GM18867 (cell line): Measurements from ENCODE around the gene TRAF3.
"Not testable (repeated sequence)": the region's sequence is repeated elsewhere in the genome, so short reads cannot be mapped to it uniquely, and the experiment has no call there.

ENCODE experiments used
- ATAC-seq: cut with Tn5 transposase; IDR thresholded peaks from one replicate; pipeline ENCODE4 v1.9.1; 2021; ENCODE audit warnings: mild to moderate bottlenecking, moderate library complexity; ENCODE audit not compliant: unreplicated experiment

The TRAF3 gene

DNA sequence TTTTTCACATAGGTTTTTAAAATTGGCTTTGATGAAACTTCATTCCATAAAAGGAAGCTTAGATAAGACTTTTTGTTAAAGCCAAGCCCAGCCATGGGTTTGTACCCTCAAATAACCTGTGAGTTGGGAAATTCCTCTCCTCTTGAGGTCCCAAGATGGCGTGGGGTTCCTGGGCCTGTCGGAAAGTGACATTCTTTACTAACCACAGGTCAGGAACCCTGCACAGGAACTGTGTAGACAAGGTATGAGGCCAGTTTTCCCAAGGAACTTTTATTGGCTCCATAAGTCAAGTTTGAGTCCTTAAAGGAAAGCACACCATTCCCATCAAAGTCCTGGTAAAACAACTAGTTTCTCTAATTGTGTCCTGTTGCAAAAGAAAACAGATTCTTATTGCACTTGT, 80.2 kb downstream of the TRAF3 start:
- ATAC-seq, result no peak

DNA sequence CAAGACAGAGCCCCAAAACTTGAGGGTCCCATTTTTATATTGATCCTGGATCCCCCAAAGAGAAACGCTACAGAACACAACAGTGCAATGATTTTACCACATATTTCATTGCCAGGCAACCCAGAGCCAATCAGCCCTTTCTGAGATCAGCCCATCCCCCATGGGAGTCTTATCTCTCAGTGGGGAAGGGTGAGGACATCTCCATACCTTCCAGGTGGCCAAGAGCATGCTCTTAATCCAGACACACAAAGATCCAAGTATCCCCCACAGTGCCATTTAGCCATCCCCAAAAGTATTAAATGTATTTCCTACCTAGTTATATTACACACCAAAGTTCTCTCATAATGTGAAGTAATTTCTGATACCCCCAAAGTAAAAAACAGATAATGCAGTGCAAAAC, 82.7 kb downstream of the TRAF3 start:
- ATAC-seq, result no peak

DNA sequence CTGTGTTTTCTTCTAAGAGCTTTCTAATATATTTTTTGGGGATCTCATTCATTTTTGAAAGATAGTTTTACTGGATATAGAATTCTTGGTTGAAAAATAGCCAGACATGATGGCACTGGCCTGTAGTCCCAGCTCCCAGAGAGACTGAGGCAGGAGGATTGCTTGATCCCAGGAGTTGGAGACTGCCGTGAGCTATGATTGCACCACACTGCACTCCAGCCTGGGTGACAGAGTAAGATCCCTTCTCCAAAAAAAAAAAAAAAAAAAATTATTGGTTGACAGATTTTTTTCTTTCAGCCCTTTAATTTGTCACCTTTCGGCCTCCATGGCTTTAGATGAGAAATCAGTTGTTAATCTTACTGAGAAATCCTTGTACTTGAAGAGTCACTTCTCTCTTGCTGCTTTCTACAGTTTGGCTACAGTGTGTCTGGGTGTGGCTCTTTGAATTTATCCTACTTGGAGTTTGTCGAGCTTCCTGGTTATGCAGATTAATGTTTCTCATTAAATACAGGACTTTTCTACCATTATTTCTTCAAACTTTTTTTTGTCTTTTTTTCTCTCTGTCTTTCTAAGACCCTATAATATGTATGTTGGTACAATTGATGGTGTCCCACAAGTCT, 85.0 kb downstream of the TRAF3 start:
- no peak for ATAC-seq

DNA sequence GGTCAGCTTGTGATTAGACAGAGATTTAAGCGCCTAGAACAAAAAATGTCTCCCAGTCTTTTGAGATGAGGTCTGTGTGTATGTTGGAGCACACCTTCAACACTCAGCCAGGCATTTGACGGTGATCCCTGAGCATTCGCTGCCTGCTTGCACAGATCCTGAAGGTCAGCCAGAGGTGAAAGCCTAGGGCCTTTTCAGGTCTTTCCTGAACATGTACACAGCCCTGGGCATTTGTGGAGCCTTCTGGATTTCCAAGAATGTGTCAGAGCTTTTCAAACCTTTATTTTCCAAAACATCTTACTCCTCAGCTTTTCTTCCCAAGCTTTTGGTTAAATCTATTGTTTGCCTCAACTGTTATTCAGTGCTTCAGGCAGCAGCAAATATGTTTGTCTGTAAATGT, 86.1 kb downstream of the TRAF3 start:
- ATAC-seq, result no peak

DNA sequence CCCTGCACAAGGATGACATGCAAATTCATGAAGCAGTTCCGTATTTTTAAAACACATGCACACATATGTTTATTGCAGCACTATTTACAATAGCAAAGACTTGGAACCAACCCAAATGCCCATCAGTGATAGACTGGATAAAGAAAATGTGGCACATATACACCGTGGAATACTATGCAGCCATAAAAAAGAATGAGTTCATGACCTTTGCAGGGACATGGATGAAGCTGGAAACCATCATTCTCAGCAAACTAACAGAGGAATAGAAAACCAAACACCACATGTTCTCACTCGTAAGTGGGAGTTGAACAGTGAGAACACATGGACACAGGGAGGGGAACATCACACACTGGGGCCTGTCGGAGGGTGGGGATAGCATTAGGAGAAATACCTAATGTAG, 88.7 kb downstream of the TRAF3 start:
- ATAC-seq, result not testable (repeated sequence)

DNA sequence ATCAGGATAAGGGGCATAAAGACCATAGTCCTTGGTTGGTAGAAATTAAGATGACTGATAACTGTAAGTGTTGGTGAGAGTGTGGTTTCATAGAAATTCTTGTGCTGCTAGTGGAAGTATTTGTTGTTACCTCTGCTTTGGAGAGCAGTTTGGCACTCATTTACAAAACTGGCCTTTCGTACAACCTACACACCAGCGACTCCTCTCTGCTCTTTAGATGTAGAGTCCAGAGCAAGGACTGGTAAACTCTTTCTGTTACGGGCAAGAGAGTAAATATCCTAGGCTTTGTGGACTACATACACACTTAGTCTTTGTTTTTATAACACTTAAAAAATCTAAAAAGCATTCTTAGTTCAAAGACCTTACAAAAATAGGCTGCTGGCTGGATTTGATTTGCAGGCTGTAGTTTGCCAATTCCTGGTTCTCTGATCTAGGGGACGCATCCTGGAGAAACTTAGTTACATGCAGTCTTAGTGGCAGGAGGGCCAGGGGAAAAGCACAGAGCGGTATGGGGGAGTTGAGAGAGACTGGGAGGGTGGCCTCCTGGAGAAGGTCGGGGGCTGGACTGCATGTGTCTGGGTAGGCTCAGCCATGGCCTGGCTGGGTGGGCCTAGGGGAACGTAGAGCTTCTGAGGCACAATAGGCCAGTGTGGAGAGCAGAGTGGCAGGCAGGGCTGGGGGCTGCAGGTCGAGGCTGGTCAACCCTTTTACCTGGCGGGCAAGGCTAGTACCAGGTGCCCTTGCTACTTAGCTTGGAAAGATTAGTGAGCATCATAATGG, 89.9 kb downstream of the TRAF3 start:
- ATAC-seq, result no peak

DNA sequence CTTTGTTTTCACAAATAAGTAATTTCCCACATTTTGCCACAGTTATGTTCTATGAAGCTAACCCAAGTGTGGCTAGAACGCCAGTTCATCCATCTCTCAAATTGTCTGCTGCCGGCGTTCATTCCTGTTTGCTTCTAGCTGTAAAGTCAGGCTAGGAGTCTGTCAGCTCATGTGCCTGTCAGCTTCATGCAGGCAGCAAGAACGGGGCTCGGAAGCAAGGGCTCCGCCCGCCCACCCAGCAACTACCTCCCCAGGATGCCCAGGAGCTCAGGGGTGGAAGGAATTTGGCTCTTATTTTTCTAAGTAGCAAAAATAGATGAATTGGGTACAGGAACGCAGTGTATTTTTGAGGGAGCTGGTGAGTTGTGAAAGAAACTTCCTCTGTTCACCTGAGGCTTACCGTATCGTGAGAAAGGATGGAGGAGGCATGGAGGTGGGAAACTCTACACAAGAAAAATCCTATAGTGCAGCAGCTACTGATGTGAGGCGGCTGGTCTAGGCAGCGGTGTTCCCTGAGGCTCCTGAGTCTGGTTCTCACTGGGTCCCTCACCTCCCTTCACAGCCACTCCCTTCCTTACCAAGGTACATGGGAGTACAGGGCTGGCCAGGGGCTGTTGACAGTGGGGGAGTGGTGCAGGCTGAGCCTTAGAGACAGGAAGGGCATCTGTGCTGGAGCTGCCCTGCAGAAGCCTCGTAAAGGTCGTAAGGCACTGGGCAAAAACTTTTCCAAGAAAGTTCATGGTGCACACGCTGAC, 90.8 kb downstream of the TRAF3 start:
- no peak for ATAC-seq

DNA sequence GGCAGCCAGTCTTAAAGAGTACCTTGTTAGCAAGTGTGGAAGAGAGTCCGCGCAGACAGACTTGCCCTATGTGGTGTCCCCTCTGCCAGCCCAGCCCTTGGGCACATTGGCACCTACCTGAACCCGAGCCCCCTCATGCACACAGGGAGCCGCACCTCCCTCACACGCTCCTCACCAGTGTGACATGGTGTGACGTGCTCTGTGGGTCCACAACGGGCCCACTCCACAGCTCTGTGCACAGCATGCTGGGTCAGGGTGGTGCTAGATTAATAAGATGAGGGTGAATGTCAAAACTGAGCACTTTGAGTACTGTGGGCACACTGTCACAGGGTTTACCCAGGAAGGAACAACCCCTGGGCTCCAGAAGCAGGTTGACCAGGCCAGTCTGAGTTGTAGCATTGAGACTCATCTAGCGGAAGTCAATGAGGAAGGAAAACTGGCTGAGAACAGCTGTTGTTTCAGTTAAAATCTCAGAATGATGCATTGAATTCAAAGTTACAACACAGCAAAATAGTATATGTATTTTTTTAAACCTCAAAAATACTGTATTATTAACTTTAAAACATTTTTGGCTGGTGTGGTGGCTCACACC, 91.8 kb downstream of the TRAF3 start:
- ATAC-seq, result no peak

DNA sequence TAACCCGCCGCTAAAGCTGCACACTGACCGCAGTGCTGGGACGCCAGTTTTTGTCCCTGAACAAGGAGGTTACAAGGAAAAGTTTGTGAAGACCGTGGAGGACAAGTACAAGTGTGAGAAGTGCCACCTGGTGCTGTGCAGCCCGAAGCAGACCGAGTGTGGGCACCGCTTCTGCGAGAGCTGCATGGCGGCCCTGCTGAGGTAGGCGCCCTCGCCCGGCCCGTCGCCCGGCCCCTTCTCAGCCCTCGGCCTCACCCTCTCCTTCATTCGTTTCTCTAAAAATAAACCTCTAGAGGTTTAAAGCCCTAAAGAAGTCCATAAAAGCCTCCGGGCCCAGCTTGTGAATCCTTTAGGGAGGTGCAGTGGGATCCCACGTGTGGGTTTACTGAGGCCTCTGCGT, 93.0 kb downstream of the TRAF3 start:
- ATAC-seq, result no peak

DNA sequence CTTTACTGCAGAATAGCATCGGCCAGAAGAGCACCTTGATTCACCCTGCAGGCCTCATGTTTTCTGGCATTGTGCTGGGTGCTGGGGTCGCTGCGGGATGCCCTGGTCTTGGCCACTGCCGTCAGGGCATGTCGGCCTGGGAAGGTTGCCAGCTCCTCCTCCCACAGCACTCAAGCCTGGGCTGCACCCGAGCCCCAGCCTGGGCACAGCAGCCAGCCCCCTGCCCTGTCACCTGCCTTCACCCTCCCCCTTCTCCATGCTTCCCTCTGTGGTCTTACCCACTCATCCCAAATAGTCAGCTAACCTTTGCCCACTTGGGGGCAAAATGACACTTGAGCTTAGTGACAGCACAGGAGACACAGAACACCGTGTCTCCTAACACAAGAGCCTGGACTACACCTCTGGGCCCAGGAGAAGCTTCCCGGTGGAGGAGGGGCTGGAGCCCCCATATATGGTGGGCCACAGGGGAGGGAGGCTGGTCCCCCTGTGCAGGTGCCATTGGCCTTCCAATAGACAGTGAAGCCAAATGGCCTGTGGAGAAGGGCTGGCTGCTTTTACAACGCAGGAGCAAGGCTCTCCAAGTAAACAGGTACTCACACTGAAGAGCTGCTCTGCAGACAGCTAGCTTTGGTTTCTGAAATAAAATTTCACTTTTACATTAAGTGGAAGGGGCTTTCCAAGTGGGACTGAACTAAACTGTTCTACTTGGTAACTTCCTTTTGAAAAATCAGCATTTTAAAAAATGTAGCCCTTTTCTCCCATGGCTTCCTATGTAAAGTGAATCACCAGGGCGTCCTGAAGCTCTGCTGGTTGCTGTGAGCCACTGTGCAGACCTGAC, 94.0 kb downstream of the TRAF3 start:
- no peak for ATAC-seq

DNA sequence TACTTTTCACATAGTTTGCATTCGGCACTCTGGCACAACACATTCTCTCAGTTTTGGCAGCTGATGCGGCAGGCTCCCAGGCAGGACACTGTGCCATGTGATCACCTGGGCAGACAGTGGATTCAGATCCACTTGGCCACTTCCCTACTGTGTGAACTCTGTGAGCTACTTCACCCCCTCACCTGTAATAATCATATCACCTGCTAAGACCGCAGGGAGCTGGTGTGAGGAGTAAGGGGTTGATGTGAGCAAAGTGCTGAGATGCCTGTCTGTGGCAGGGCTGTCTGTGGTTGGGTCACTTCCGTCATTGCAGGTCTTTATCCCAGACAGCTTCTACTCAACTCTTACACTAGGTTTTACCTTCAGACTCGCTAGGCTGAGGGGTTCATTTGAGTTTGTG, 94.8 kb downstream of the TRAF3 start:
- peak; percentile 44 for ATAC-seq

DNA sequence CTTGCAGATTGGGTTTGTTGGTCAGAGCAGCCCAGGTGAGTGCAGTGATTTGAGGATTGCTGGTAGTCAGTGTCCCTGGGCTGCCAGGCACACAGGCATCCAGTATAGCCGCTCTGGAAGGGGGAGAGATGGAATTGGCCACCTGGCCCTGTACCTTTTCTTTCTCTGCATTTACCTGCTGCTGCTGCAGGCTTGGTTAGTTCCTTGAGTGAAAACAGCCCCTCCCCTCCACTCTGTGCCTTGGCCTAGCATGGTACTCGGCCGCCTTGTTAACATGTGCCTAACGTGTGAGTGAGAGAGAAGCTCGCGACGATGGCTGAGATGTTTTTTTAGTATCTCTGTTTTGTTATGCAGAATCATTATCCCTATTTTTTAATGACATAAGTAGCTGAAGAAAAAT, 95.9 kb downstream of the TRAF3 start:
- ATAC-seq, result no peak

DNA sequence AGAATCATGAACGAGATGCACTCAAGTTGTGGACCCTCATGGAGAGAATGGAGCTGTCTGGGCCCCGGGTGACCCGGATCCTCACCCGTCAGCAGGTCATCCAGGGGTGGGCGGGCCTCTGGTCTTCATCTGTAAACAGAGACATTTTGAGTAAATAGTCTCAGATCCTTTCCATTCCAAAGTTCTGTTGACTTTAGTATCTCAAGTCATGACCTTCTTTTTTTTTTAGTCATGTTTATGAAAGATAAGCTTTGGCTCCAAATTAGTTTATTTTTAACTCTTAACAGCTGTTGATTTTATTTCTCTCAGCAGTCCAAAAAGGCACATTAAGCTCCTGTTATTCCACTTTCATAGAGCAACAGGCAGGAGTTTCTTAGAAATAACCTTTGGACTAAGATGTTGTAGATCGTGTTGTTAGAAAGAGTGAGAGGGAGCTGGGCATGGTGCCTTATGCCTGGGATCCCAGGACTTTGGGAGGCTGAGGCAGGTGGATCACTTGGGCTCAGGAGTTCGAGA, 96.4 kb downstream of the TRAF3 start:
- ATAC-seq, result no peak

DNA sequence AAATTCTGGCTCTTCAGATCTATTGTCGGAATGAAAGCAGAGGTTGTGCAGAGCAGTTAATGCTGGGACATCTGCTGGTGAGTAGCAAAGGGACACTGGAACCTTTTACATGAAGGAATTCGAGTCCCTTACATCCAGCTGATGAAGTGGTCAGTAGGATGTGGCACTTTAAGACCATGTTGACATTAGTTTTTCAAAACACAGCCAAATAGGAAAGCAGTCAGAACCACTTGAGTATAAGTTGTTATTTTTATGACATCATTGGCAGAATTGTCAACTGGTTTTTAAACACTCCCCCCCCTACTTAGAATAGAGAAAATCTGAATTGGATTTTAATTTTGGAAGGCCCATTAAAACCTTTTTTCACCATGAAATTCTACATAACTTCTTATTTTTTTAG, 98.4 kb downstream of the TRAF3 start:
- no peak for ATAC-seq

DNA sequence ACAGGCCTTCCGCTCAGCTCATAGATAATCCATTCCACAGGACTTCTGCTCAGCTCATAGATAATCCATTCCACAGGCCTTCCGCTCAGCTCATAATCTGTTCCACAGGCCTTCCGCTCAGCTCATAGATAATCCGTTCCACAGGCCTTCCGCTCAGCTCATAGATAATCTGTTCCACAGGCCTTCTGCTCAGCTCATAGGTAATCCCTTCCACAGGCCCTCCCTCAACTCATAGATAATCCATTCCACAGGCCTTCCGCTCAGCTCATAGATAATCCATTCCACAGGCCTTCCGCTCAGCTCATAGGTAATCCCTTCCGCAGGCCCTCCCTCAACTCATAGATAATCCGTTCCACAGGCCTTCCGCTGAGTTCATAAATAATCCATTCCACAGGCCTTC, 100.3 kb downstream of the TRAF3 start:
- ATAC-seq, result not testable (repeated sequence)

DNA sequence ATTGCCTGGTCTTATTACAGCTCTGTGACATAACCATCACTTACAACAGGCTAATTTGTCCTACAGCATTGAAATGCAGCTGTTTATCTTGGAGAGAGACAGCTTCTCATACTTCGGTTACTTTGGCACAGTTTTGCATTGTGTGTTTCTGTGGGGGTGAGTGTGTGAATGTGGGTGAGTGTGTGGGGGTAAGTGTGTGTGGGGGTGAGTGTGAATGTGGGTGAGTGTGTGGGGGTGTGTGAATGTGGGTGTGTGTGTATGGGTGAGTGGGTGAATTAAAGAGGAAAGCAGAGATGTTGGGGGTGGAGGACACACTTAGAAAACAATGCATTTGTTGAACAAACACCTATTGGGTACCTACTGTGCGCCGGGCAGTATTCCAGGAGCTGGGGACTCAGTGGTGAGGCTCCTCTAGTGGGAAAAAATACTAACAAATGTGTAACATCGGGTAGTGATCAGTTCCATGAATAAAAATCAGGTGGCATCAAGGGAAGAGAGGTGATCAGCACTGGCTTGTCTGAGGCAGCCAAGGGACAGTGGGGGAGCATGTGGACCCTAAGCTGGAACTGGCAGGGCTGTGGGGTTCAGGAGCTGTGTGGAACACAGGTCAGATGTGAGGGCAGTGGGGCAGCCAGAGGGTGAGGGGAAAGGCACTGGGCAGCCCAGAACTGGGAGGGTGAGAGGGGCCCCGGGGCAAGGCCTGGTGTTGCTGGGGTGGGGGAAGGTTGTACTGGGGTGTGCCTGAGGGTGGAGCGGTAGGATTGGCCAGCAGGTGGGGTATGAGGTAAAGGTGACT, 101.1 kb downstream of the TRAF3 start:
- ATAC-seq, result no peak

DNA sequence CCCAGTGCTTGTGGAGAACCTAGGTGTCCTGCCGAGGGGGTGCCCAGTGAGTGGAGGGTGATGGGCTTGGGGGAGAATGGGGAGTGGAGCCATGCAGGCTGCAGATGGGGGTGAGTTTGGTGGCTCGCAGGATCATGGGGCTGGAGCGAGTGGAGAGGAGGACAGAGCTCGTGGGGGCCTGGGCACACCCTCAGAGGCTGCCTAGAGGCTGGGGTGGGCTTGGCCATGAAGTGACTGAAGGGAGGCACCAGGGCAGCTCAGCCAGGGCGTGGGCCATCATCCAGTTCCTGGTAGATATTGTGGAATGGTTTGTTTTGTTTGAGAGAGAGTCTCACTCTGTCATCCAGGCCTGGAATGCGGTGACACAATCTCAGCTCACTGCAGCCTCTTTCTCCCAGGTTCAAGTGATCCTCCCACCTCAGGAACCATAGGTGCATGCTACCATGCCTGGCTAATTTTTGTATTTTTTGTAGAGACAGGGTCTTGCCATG, 101.8 kb downstream of the TRAF3 start:
- no peak for ATAC-seq

DNA sequence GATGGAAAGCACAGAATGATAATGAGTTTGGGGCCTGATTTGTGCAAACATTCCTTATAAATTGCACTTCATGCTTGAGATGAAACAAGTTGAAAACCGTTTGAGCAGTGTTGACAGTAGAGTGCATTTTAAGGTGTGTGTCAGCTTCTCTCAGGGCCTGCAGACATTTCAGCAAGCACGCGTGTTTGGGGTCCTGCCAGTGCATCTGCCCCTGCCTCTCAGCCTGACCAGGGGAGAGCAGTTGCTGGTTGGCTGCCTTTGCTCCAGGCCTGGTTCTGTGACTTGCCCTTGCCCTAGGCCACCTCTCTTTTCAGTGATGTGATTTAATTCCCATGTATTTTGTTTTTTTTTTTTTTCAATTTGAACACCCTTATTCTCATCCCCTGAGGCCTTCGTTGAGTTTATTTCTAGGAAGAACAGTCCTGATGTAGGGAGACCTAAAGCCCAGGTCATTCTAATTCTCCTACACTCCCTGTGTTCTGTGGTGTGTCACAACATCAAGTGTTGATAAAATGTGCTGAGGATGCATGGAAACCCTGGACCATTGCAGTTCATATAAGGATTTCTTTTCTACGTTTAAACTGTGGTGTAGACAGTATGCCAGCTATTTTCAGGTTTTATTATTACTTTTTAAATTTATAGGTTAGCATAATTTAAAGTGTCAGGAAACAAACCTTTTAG, 105.1 kb downstream of the TRAF3 start:
- no peak for ATAC-seq

DNA sequence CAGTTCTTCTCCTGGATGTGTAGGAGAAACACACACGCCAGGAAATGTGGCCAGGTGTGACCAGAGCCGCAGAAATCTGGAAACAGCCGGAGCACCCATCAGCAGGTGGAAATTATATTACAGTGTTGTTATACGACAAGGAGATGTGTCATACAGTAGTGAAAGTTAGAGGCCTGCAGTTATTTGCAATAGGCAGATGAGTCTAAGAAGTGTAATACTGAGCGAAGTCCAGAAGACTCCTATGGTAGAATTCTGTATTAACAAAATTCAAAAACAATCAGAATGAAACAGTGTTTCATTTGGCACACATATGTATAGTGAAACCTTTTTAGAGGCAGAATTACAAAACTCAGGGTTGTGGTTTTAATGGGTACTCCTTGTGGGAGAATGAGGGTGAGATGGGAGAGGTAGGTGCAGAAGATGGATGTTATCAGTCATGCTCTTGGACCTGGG, 105.9 kb downstream of the TRAF3 start:
- ATAC-seq, result no peak
